ENCODE data around the gene KRTAP4-9.
"Not testable (repeated sequence)": the region's sequence is repeated elsewhere in the genome, so short reads cannot be mapped to it uniquely, and the experiment has no call there.

Gene KRTAP4-9

GRCh38 chr17:41067281-41067680 is 37.9 kb upstream of the KRTAP4-9 start:
- Histone ChIP-seq H3K4me3 (ENCODE audit: low read length in 2 of 2) (no peak overlapping the region), H3K4me1 (ENCODE audit: control insufficient read depth, insufficient read depth, low read length) (no peaks in the 10 kb centered on the region), H3K27me3 (ENCODE audit: control insufficient read depth in 1 of 2, insufficient read depth in 2 of 2, low read length in 2 of 2) (no peaks in the 10 kb centered on the region), H3K9ac (ENCODE audit: low read length in 2 of 2) (no peak overlapping the region), H3K9me3 (ENCODE audit: control insufficient read depth in 2 of 2, low read length in 2 of 2) (no peaks in the 10 kb centered on the region), H3K36me3 (ENCODE audit: control insufficient read depth in 2 of 2, insufficient read depth in 2 of 2, low read length in 2 of 2) (no peaks in the 10 kb centered on the region), H3K27ac (ENCODE audit: low read length) (no peak overlapping the region)

- Histone ChIP-seq H3K9ac (ENCODE audit: low read length in 2 of 2) (no peak overlapping the region), H3K36me3 (ENCODE audit: control insufficient read depth in 2 of 2, insufficient read depth in 2 of 2, low read length in 2 of 2) (no peaks in the 10 kb centered on the region), H3K4me3 (ENCODE audit: low read length in 2 of 2) (no peak overlapping the region), H3K9me3 (ENCODE audit: control insufficient read depth in 2 of 2, low read length in 2 of 2) (no peaks in the 10 kb centered on the region), H3K27ac (ENCODE audit: low read length) (no peak overlapping the region), H3K27me3 (ENCODE audit: control insufficient read depth in 1 of 2, insufficient read depth in 2 of 2, low read length in 2 of 2) (no peaks in the 10 kb centered on the region), H3K4me1 (ENCODE audit: control insufficient read depth, insufficient read depth, low read length) (no peaks in the 10 kb centered on the region)
Measured at GRCh38 chr17:41069031-41069430, 36.2 kb upstream of the KRTAP4-9 start.

GRCh38 chr17:41071606-41072360 is 33.4 kb upstream of the KRTAP4-9 start:
- Histone ChIP-seq H3K9me3 (ENCODE audit: control insufficient read depth in 2 of 2, low read length in 2 of 2) (no peaks in the 10 kb centered on the region), H3K27ac (ENCODE audit: low read length) (no peak overlapping the region), H3K4me3 (ENCODE audit: low read length in 2 of 2) (no peak overlapping the region), H3K4me1 (ENCODE audit: control insufficient read depth, insufficient read depth, low read length) (no peaks in the 10 kb centered on the region), H3K36me3 (ENCODE audit: control insufficient read depth in 2 of 2, insufficient read depth in 2 of 2, low read length in 2 of 2) (no peaks in the 10 kb centered on the region), H3K9ac (ENCODE audit: low read length in 2 of 2) (no peak overlapping the region), H3K27me3 (ENCODE audit: control insufficient read depth in 1 of 2, insufficient read depth in 2 of 2, low read length in 2 of 2) (no peaks in the 10 kb centered on the region)

GRCh38 chr17:41073676-41074075 is 31.5 kb upstream of the KRTAP4-9 start:
- Histone ChIP-seq H3K9me3 (ENCODE audit: control insufficient read depth in 2 of 2, low read length in 2 of 2) (no peaks in the 10 kb centered on the region), H3K27me3 (ENCODE audit: control insufficient read depth in 1 of 2, insufficient read depth in 2 of 2, low read length in 2 of 2) (no peaks in the 10 kb centered on the region)

GRCh38 chr17:41076788-41077187 is 28.4 kb upstream of the KRTAP4-9 start:
- H3K4me3 ChIP-seq (ENCODE audit: low read length in 2 of 2): no peak overlapping the region
- no peaks in the 10 kb centered on the region for H3K27me3 ChIP-seq (ENCODE audit: control insufficient read depth in 1 of 2, insufficient read depth in 2 of 2, low read length in 2 of 2)
- H3K27ac ChIP-seq (ENCODE audit: low read length): no peak overlapping the region
- H3K36me3 ChIP-seq (ENCODE audit: control insufficient read depth in 2 of 2, insufficient read depth in 2 of 2, low read length in 2 of 2): no peaks in the 10 kb centered on the region
- no peaks in the 10 kb centered on the region for H3K4me1 ChIP-seq (ENCODE audit: control insufficient read depth, insufficient read depth, low read length)
- H3K9me3 ChIP-seq (ENCODE audit: control insufficient read depth in 2 of 2, low read length in 2 of 2): no peaks in the 10 kb centered on the region
- H3K9ac ChIP-seq (ENCODE audit: low read length in 2 of 2): no peak overlapping the region

More at GRCh38 chr17:41073676-41074075, 31.5 kb upstream of the KRTAP4-9 start:
- no peaks in the 10 kb centered on the region for H3K4me1 ChIP-seq (ENCODE audit: control insufficient read depth, insufficient read depth, low read length)
- H3K9ac ChIP-seq (ENCODE audit: low read length in 2 of 2): no peak overlapping the region
- no peak overlapping the region for H3K4me3 ChIP-seq (ENCODE audit: low read length in 2 of 2)
- H3K36me3 ChIP-seq (ENCODE audit: control insufficient read depth in 2 of 2, insufficient read depth in 2 of 2, low read length in 2 of 2): no peaks in the 10 kb centered on the region
- no peak overlapping the region for H3K27ac ChIP-seq (ENCODE audit: low read length)

GRCh38 chr17:41082626-41083025 is 22.6 kb upstream of the KRTAP4-9 start:
- Histone ChIP-seq H3K4me1 (ENCODE audit: control insufficient read depth, insufficient read depth, low read length) (no peaks in the 10 kb centered on the region), H3K4me3 (ENCODE audit: low read length in 2 of 2) (no peak overlapping the region), H3K36me3 (ENCODE audit: control insufficient read depth in 2 of 2, insufficient read depth in 2 of 2, low read length in 2 of 2) (no peaks in the 10 kb centered on the region), H3K9me3 (ENCODE audit: control insufficient read depth in 2 of 2, low read length in 2 of 2) (no peaks in the 10 kb centered on the region), H3K27me3 (ENCODE audit: control insufficient read depth in 1 of 2, insufficient read depth in 2 of 2, low read length in 2 of 2) (no peaks in the 10 kb centered on the region), H3K27ac (ENCODE audit: low read length) (no peak overlapping the region), H3K9ac (ENCODE audit: low read length in 2 of 2) (no peak overlapping the region)

- H3K36me3 ChIP-seq (ENCODE audit: control insufficient read depth in 2 of 2, insufficient read depth in 2 of 2, low read length in 2 of 2); H3K9ac ChIP-seq (ENCODE audit: low read length in 2 of 2); H3K9me3 ChIP-seq (ENCODE audit: control insufficient read depth in 2 of 2, low read length in 2 of 2); H3K27ac ChIP-seq (ENCODE audit: low read length); H3K27me3 ChIP-seq (ENCODE audit: control insufficient read depth in 1 of 2, insufficient read depth in 2 of 2, low read length in 2 of 2); H3K4me1 ChIP-seq (ENCODE audit: control insufficient read depth, insufficient read depth, low read length); H3K4me3 ChIP-seq (ENCODE audit: low read length in 2 of 2): not testable (repeated sequence)
Measured at GRCh38 chr17:41083427-41083826, 21.8 kb upstream of the KRTAP4-9 start.

GRCh38 chr17:41084100-41084856 is 20.9 kb upstream of the KRTAP4-9 start, which contains the start of gene KRTAP4-7:
TSS of gene KRTAP4-7 (plus strand) at chr17:41084150. CDS start at chr17:41084207, 57 bp downstream.
- not testable (repeated sequence) for H3K4me1 ChIP-seq (ENCODE audit: control insufficient read depth, insufficient read depth, low read length); H3K4me3 ChIP-seq (ENCODE audit: low read length in 2 of 2); H3K27me3 ChIP-seq (ENCODE audit: control insufficient read depth in 1 of 2, insufficient read depth in 2 of 2, low read length in 2 of 2); H3K9me3 ChIP-seq (ENCODE audit: control insufficient read depth in 2 of 2, low read length in 2 of 2); H3K36me3 ChIP-seq (ENCODE audit: control insufficient read depth in 2 of 2, insufficient read depth in 2 of 2, low read length in 2 of 2); H3K9ac ChIP-seq (ENCODE audit: low read length in 2 of 2); H3K27ac ChIP-seq (ENCODE audit: low read length)

GRCh38 chr17:41088760-41089352 is 16.3 kb upstream of the KRTAP4-9 start:
- not testable (repeated sequence) for H3K36me3 ChIP-seq (ENCODE audit: control insufficient read depth in 2 of 2, insufficient read depth in 2 of 2, low read length in 2 of 2); H3K9me3 ChIP-seq (ENCODE audit: control insufficient read depth in 2 of 2, low read length in 2 of 2); H3K9ac ChIP-seq (ENCODE audit: low read length in 2 of 2); H3K27me3 ChIP-seq (ENCODE audit: control insufficient read depth in 1 of 2, insufficient read depth in 2 of 2, low read length in 2 of 2); H3K4me1 ChIP-seq (ENCODE audit: control insufficient read depth, insufficient read depth, low read length); H3K27ac ChIP-seq (ENCODE audit: low read length); H3K4me3 ChIP-seq (ENCODE audit: low read length in 2 of 2)

- H3K27ac ChIP-seq (ENCODE audit: low read length): no peak overlapping the region
- no peaks in the 10 kb centered on the region for H3K4me1 ChIP-seq (ENCODE audit: control insufficient read depth, insufficient read depth, low read length)
- no peaks in the 10 kb centered on the region for H3K27me3 ChIP-seq (ENCODE audit: control insufficient read depth in 1 of 2, insufficient read depth in 2 of 2, low read length in 2 of 2)
- H3K4me3 ChIP-seq (ENCODE audit: low read length in 2 of 2): no peak overlapping the region
- no peaks in the 10 kb centered on the region for H3K36me3 ChIP-seq (ENCODE audit: control insufficient read depth in 2 of 2, insufficient read depth in 2 of 2, low read length in 2 of 2)
- H3K9me3 ChIP-seq (ENCODE audit: control insufficient read depth in 2 of 2, low read length in 2 of 2): no peaks in the 10 kb centered on the region
- no peak overlapping the region for H3K9ac ChIP-seq (ENCODE audit: low read length in 2 of 2)
Measured at GRCh38 chr17:41096055-41096454, 9.1 kb upstream of the KRTAP4-9 start.

GRCh38 chr17:41098042-41098441 is 7.1 kb upstream of the KRTAP4-9 start, which contains the start of gene KRTAP4-8:
TSS of gene KRTAP4-8 (minus strand) at chr17:41098142. CDS start at chr17:41098084, 58 bp downstream.
- Histone ChIP-seq H3K4me1 (ENCODE audit: control insufficient read depth, insufficient read depth, low read length) (no peaks in the 10 kb centered on the region), H3K9me3 (ENCODE audit: control insufficient read depth in 2 of 2, low read length in 2 of 2) (no peaks in the 10 kb centered on the region)

More at GRCh38 chr17:41098042-41098441, 7.1 kb upstream of the KRTAP4-9 start, which contains the start of gene KRTAP4-8:
- no peaks in the 10 kb centered on the region for H3K36me3 ChIP-seq (ENCODE audit: control insufficient read depth in 2 of 2, insufficient read depth in 2 of 2, low read length in 2 of 2)
- no peak within 1 kb of the TSS for H3K4me3 ChIP-seq (ENCODE audit: low read length in 2 of 2)
- H3K27me3 ChIP-seq (ENCODE audit: control insufficient read depth in 1 of 2, insufficient read depth in 2 of 2, low read length in 2 of 2): no peaks in the 10 kb centered on the region
- no peak within 1 kb of the TSS for H3K9ac ChIP-seq (ENCODE audit: low read length in 2 of 2)
- H3K27ac ChIP-seq (ENCODE audit: low read length): no peak within 1 kb of the TSS
